Body of pancreas (tissue), 4 donors: ENCODE results near the gene SLAIN2. TPM values are rescaled to one million over a fixed set of nuclear protein-coding genes. Genes with fewer than 3 reads are reported as not detected.

Experiments
- ATAC-seq: fragments of 150-250 bp; one replicate; pipeline ENCODE4 v1.9.1; 2016
- DNase-seq, 4 donors: peaks; one replicate each; pipeline ENCODE4 v3.0.0-alpha.2; 2019
- H3K27ac ChIP-seq, 4 donors: fragments of 200-600 bp; sonication (generic); 1 replicate in 3 of 4; 2 replicates in 1 of 4; pipeline versions ENCODE4 v1.5.1 to v1.6.1; 2016 to 2019; ENCODE audit warnings: mild to moderate bottlenecking in 1 of 4, mixed read lengths in 1 of 4, moderate library complexity in 1 of 4
- H3K27me3 ChIP-seq, 2 donors: fragments of 200-600 bp; sonication (generic); one replicate each; pipeline ENCODE4 v1.6.0; 2016; ENCODE audit warnings: mild to moderate bottlenecking in 1 of 2
- H3K36me3 ChIP-seq, 2 donors: fragments of 200-600 bp; sonication (generic); replicated peaks in 1 of 2; 2 replicates each; pipeline ENCODE4 v1.5.1; 2016; ENCODE audit warnings: low read depth in 2 of 2; ENCODE audit not compliant: insufficient read depth in 1 of 2
- H3K4me1 ChIP-seq: fragments of 200-600 bp; sonication (generic); one replicate; pipeline ENCODE4 v1.6.0; 2016
- H3K4me3 ChIP-seq, 2 donors: fragments of 200-600 bp; sonication (generic); 1 replicate in 1 of 2; 2 replicates in 1 of 2; pipeline ENCODE4 v1.5.1; 2016 to 2019
- H3K9me3 ChIP-seq, 3 donors: fragments of 200-600 bp; sonication (generic); 1 replicate in 2 of 3; 2 replicates in 1 of 3; pipeline ENCODE4 v1.5.1; 2016
- POLR2A ChIP-seq, 3 donors: fragments of 450-650 bp; IDR thresholded peaks; one replicate each; pipeline ENCODE4 v1.6.1; 2016; ENCODE audit warnings: antibody characterized with exemption in 3 of 3, mild to moderate bottlenecking in 2 of 3
- WGBS, 2 donors: methylation state at CpG; one replicate each; pipeline ENCODE4 v1.1.5; 2017; 5-methylcytosine and 5-hydroxymethylcytosine counted together
- intact Hi-C: fragments of 100-400 bp; cut with DNase I; formaldehyde crosslinking; loops from one replicate; pipeline ENCODE4 v1.15.1; 2023
- total RNA-seq, 2 donors: library from RNA; depleted of rRNA; stranded (reverse); fragments of >200 nt; gene quantifications; one replicate each; pipeline ENCODE4 v1.1.0, GENCODE V29; 2016
- TF ChIP-seq, protein P1 (sequence below), 7 experiments: fragments of 450-650 bp in 4 of 7; fragments of 200-600 bp in 3 of 7; sonication (generic) in 3 of 7; IDR thresholded peaks; one replicate each; pipeline ENCODE4 v1.5.1; 2016 to 2019; ENCODE audit warnings: antibody characterized with exemption in 7 of 7

Gene SLAIN2
- total RNA-seq, 2 donors from 2014 or later: 13.2 to 17.1 TPM

DNA sequence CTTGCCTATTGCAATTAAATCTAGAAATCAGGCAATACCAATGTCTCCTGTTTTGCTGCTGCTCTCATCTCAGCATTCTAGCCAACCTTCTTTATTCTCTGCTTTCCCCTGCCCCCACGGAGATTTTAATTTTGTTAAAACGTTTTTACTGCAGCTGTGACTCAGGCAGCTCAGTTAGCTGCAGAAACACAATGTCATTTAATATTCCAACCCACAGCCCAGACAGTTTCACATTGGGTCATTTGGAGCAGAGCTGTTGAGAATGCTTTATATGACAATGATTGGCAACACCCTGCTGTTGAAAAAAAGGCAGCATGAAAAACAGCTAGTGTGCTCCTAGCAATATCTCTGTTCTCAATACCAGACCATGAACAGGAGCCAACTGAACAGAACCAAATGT, 129.2 kb downstream of the SLAIN2 start:
- 21 to 29% methylated on average over 2 of the region's 2 CpGs for WGBS, 2 donors
- DNase-seq (no peak), ATAC-seq (no peak)
- Histone ChIP-seq H3K36me3 (no peaks in the 10 kb centered on the region), H3K27ac (no peak overlapping the region), H3K27me3 (no peaks in the 10 kb centered on the region), H3K4me1 (no peaks in the 10 kb centered on the region), H3K4me3 (no peak overlapping the region), H3K9me3 (no peaks in the 10 kb centered on the region)
- intact Hi-C loops: no loop called here
- TF ChIP-seq, protein P1, sequence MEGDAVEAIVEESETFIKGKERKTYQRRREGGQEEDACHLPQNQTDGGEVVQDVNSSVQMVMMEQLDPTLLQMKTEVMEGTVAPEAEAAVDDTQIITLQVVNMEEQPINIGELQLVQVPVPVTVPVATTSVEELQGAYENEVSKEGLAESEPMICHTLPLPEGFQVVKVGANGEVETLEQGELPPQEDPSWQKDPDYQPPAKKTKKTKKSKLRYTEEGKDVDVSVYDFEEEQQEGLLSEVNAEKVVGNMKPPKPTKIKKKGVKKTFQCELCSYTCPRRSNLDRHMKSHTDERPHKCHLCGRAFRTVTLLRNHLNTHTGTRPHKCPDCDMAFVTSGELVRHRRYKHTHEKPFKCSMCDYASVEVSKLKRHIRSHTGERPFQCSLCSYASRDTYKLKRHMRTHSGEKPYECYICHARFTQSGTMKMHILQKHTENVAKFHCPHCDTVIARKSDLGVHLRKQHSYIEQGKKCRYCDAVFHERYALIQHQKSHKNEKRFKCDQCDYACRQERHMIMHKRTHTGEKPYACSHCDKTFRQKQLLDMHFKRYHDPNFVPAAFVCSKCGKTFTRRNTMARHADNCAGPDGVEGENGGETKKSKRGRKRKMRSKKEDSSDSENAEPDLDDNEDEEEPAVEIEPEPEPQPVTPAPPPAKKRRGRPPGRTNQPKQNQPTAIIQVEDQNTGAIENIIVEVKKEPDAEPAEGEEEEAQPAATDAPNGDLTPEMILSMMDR (IDR thresholded peaks at IDR 0.05): no peak
- no peak for TF ChIP-seq POLR2A (IDR thresholded peaks at IDR 0.05)

DNA sequence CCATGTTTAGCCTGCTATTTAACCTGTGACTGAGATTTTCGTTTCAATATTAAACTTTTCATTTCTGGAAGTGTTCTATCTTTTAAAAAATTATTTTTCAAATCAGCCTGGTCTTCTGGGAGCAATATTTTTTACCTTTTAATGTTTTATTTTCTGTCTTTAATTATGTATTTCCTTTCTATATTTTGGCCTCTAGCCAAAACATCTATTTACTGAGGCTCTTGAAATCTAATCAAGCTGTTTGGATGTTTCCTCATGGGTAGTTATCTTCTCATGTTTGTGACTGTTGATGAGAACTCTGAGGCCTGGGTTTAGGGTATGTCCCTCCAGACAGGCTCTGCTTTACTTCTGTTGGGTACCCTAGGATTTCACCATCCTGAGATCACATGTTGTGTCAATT, 131.5 kb downstream of the SLAIN2 start:
- 80 to 85% methylated on average over 1 of the region's 1 CpG for WGBS, 2 donors
- Histone ChIP-seq H3K27me3 (no peaks in the 10 kb centered on the region), H3K27ac (no peak overlapping the region), H3K36me3 (no peaks in the 10 kb centered on the region), H3K9me3 (no peaks in the 10 kb centered on the region), H3K4me3 (no peak overlapping the region), H3K4me1 (no peaks in the 10 kb centered on the region)
- TF ChIP-seq, protein P1 (IDR thresholded peaks at IDR 0.05): no peak
- no peak for TF ChIP-seq POLR2A (IDR thresholded peaks at IDR 0.05)
- DNase-seq (no peak), ATAC-seq (no peak)
- intact Hi-C loops: no loop called here

DNA sequence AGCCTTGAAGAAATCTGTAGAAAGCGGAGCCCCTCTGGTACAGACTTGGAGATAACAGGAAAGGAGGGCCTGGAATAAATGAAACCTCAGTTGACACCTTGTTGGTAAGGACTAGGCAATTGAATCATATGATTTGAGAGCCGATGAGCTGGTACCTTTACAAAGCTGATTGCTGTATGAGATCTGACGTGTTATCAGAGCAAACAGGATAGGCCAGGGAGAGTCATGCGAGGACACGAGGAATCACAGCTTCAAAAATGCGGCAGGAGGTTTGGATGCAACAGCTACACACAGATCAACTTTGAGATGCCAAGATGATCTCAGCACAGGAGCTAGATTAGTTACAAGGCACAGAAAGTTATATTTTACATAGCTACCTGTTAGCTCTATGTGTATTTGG, 134.4 kb downstream of the SLAIN2 start:
- ATAC-seq (no peak), DNase-seq (no peak)
- Histone ChIP-seq H3K4me3 (no peak overlapping the region), H3K27ac (no peak overlapping the region), H3K27me3 (no peaks in the 10 kb centered on the region), H3K4me1 (no peaks in the 10 kb centered on the region), H3K36me3 (no peaks in the 10 kb centered on the region), H3K9me3 (no peaks in the 10 kb centered on the region)
- no peak for TF ChIP-seq POLR2A (IDR thresholded peaks at IDR 0.05)
- TF ChIP-seq, protein P1 (IDR thresholded peaks at IDR 0.05): no peak
- 76% methylated on average over 6 of the region's 6 CpGs for WGBS, 2 donors
- intact Hi-C loops: no loop called here

Other genes starting within 250 kb of the SLAIN2 start
- gene TXK, start 207.3 kb upstream of the SLAIN2 start, total RNA-seq: 1 to 10 TPM in 1 of 2 donors, under 1 TPM in 1; 0.66 to 1.3 TPM
- gene TEC, start 71.7 kb upstream of the SLAIN2 start, total RNA-seq: 1 to 10 TPM; 2.1 to 3.3 TPM
- gene SLC10A4, start 141.8 kb downstream of the SLAIN2 start, total RNA-seq: under 1 TPM in 1 of 2 donors, not detected in 1; 0.66 TPM
- not detected for gene ZAR1, start 148.7 kb downstream of the SLAIN2 start, total RNA-seq